HG03060 (cell line): ENCODE measurements around the gene TMC4.
"Not testable (repeated sequence)": the region's sequence is repeated elsewhere in the genome, so short reads cannot be mapped to it uniquely, and the experiment has no call there.

Source experiments
- ATAC-seq: cut with Tn5 transposase; IDR thresholded peaks from one replicate; pipeline ENCODE4 v1.9.1; 2021; ENCODE audit warnings: low read depth, moderate number of reproducible peaks; ENCODE audit not compliant: unreplicated experiment

The TMC4 gene

DNA sequence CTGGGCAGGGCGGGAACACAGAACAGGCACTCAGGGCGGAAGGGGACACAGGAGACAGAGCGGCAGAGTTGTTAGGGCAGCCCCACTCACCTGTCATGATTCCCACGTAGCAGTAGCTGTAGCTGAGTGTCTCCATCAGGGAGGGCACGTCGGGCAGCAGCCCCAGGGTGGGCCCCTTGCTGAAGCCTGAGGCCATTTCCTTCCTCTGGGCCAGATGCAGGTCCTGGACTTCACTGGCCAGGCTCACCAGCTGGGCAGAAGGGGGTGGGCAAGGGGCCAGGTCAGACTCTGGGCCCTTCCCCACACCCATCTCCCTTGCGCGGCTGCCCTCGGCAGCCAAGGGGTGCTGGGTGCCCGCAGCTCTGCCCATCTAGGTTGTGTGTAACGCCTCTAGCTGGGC is 10.5 kb upstream of the TMC4 start:
- ATAC-seq: no peak

DNA sequence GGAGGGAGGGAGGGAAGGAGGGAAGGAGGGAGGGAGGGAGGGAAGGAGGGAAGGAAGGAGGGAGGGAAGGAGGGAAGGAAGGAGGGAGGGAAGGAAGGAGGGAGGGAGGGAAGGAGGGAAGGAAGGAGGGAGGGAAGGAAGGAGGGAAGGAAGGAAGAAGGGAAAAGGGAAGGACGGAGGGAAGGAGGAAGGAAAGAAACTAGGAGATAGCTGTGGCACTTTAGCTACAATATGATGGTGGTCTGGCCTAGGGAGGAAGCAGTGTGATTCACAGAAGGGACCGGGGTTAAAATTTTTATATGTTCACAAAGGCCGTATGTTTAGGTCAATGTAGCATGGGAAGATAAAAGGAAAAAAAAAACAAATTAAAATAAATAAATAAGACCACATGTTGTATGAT is 8.9 kb upstream of the TMC4 start:
- ATAC-seq: not testable (repeated sequence)

DNA sequence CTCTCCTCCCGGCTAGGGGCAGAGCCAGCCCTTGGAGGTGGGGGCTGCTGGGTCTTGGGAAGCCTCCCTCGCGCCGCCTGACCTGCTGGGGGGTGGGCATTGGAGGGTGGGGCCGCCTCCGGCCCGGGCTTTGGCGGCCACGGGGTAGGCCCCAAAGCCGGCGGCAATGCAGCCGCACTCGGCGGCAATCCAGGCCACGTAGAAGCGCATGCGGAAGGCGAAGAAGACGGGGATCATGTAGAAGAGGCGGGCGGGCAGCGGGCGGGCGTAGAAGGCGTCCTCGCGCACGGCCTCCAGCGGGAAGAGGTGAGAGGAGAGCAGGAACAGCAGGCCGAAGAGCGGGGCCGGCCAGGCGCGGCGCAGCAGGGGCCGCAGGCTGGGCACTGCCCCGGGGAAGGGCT is 7.7 kb upstream of the TMC4 start:
- ATAC-seq: no peak

DNA sequence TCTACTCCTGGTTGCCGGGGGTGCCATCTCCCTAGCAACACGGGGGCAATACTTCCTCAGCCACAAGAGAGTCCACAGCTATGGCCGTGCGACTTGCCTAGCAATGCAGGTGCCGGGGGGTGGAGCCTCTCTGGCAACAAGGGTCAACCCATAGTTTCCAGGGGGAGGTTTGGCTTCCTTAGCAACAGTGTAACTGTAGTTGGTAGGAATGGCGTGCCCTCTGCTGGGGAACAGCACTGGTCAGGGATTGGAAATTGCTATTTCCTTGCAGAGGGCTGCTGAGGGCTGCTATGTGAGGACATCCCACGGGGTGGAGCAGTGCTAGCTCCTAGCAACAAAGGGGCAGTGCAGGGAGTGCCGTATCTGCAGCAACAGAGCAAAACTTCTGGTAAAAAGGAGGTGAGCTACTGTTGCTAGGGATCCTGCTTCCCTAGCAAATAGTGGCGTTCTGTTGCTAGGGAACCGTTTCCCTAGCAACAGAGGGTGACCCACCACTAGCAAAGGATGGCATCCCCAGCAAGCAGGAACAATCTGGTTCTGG is 7.0 kb upstream of the TMC4 start:
- ATAC-seq: no peak

DNA sequence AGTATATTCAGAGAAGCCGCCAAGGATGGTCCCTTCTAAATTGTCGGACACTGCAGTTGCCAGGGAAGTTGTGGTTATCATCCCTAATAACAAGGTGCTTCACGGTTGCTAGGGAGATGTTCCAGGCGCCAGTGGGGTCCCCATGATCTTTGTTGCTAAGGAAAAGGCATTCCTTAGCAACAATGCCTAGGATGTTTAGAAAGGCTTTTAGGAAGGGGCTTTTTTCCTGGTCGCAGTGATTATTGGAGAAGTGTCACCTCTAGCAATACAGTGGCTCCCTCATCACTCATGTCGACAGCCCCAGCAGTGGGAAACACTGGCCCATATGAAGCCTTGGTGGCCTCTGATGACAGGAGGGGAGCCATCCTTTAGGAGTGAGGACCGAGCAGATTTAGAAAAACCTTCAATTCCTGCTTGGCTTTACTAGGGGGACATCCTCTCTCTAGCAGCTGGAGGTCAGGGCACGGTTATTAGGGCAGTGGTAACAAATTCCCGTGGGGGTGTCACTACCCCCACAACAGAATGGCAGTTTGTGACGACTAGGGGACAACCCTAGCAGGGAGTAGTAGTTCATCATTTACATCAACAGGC is 6.4 kb upstream of the TMC4 start:
- ATAC-seq: no peak

DNA sequence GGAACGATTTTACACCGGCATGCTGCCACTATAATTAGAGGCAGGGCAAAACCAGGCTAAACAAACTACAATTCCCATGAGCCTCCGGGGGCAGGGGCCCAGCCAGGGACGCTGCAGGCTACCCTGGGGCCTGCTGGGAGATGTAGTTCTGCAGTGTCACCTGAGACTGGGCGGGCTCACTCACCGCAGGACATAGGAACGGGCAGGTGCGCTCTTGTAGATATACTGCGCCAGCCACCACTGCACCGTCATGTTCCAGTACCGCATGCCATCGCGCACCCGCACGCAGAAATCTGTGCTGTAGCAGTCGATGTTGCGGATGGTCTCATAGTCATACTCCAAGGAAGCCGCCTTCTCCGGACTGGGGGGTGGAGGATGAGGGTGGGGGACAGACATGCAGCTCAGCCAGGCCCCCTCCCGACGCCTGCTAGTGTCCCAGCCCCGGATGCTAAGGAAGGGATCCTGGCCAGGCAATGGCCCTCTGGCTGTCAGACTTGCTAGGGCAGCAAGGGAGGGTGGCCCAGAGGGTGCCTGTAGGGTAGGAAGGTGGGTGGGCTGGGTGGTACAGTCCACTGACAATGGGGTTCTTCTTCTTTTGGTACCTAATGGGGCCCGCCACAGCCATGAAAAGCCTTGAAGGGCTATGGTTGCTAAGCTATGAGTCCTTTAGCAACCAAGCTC is 5.8 kb upstream of the TMC4 start:
- no peak for ATAC-seq

DNA sequence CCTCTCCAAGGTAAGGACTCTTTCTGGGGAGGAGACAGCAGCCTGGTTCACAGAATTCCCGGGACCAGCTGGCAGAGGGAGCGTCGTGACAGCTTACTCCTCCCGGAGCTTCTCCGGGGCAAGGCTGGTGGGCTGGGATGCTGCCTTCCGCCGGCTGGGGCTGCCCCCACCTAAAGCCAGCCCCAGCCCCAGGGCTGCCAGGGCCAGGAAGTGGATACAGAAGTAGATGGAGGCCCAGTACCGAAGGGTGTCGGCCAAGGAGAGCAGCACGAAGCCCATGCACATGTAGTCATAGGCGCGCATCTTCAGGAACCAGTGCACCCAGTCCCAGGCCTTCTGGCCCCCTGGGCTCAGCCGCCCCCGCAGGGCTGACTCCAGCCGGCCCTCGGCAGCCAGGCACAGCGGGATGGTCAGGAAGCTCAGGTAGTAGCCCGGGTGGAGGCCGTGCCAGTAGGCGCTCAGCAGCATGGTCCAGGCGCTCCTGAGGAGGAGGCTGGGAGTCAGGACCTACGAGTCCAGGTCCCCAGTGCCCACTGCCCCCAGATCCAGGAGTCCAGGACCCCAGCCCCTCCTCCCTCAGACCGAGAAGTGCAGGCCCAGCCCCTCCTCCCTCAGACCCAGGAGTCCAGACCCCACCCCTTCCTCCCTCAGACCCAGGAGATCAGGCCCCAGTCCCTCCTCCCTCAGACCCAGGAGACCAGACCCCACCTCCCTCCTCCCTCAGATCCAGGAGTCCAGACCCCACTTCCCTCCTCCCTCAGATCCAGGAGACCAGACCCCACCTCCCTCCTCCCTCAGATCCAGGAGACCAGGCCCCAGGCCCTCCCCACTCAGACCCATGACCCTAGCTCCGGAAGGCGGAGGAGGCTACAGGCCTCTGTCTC is 1.2 kb upstream of the TMC4 start:
- ATAC-seq: no peak

DNA sequence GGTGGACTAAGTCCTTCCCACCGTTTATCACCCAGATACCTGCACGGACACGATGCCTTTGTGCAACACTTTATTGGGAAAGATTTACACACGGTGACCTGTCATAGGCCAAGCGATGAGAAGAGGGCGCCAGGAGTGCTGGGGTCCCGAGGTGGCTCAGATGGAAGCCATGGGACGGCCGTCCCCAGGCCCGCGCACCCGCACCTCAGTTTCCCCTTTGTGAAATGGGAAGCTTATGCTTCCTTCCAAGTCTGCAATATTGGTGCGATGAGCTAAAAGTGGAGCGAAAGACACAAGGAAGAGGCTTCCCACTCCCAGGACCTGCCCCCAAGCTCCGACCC is 369 bp upstream of the TMC4 start:
- no peak for ATAC-seq

DNA sequence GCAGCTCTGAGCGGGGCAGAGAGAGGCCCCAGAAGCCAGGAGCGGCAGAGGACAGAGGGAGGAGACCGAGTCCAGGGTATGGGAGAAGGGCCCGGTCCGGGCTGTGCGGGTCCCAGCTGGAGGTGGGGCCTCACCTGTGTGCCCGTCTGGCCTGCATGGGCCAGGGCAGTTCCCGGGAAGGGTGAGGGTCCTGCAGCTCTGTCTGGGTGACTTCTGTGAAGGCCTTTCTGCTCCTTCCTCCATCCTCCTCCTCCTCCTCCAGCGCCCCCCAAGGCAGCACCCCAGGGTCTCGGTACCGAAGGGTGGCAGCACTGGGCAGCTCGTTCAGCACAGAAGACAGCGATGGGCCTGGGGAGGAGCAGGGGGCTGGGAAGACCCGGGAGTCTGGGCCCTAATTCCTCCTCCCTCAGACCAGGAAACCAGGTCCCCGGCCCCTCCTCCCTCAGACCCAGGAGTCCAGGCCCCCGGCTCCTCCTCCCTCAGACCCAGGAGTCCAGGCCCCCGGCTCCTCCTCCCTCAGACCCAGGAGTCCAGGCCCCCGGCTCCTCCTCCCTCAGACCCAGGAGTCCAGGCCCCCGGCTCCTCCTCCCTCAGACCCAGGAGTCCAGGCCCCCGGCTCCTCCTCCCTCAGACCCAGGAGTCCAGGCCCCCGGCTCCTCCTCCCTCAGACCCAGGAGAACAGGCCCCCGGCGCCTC is 1.1 kb downstream of the TMC4 start:
- ATAC-seq: not testable (repeated sequence)

DNA sequence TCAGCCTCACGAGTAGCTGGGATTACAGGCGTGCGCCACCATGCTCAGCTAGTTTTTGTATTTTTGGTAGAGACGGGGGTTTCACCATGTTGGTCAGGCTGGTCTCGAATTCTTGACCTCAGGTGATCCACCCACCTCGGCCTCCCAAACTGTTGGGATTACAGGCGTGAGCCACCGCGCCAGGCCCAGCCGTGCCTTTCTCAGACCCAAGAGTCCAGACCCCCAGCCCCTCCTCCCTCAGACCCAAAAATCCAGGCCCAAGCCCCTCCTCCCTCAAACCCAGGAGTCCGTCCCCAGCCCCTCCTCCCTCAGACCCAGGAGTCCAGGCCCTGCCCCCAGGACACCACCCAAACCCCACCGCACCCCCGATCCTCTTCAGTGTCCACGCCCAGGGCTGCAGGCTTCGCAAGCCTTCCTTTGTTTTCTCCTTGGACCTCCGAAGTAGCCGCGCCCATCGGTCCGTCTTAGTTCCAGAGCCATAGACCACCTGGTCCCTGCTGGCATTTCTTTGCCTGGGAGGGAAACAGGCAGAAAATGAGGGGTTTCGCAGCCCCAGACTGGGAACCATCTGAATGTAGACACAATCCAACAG is 3.7 kb downstream of the TMC4 start:
- no peak for ATAC-seq

DNA sequence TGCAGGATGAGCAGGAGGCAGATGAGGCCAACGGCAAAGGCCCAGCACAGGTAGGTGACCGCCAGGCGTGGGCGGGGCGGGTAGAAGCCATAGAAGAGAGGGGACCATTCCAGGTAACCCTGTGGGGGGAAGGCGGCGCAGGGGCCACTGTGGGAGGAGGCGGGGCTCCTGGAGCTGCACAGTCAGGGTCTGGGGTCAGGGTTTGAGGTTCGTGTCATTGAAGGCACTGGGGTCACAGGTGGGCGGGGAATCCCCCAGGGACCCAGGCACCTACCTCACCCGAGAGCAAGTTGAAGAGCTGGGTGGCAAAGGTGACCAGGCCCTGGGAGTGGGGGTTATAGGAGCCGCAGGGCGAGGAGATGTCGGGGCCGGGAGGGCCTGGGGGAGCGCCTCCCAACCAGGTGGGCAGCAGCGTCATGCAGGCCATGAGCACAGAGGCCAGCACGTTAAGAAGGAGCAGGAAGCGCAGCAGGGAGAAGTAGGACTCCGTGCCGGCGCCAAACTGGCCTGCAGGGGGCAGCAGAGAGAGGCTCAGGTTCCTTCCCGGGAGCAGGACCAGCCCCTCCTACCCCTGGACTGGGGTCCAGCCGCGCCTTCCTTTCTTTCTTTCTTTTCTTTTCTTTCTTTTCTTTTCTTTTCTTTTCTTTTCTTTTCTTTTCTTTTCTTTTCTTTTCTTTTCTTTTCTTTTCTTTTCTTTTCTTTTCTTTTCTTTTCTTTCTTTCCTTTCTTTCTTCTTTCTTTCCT is 4.6 kb downstream of the TMC4 start:
- no peak for ATAC-seq

DNA sequence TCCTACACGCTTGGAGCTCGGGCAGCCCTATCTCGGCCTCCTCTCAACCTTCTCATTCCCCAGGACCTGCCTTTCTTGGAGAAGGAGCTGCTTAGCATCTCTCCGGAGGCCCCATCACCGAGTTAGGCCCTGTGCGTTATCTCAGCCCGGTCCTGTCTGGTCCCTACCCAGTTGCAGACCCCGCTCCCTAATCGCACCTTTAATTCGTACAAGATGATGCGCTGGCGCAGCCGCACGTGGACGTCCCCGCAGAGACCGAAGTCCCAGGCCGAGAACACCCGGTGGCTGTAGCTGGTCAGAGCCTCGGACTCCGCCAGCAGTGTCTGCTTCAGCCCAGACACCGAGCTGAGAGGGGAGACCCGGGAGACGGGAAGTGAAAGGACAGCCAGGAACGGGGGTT is 7.7 kb downstream of the TMC4 start:
- no peak for ATAC-seq

DNA sequence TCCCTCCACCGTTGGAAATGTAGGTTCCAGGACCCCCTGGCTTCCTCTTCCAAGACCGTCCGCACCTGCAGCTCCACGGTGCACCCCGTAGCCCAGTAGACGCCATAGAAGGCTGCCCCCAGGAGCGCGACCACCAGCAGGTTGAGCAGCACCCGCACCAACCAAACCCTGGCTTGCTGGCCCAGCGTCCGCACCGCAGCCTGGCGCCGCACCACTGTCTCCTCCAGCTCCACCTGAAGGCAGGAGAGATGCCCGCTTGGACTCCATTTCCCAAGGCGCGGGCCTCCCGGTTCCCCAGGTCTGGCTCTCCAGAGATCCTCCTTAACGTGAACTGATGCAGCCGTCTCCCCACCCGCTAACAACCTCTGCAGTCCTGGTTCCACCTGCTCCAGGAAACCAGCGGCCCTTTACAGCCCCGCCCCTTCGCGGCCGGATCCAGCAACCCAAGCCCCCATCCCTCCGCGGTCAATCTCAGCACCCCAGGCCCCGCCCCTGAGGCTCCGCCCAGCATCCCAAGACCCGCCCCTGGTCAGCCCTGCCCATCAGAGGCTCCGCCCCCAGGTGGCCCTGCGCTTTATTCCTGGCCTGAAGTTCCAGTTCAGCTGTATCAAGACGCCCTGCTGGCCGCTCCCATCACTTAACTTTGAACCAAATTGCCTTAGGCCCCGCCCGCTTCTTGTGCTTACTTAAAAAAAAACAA is 8.4 kb downstream of the TMC4 start:
- ATAC-seq: no peak

DNA sequence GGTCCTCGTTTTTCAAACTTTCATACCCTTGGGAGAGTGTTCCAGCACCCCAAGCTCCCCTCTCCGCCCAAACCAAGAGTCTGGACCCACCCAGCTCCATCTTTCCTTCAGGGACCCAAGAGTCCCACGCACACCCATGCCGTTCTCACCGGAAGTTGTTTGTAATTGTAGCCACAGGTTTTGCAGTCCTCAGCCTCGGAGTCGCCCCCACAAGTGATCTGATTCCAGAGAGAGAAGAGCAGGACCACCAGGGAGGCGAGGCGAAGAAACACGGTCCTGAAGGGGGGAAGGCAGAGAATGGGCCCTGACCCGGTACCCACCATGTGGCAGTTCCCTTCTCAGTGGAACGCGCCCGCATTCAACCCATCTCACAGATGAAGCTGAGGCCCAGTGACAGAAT is 10.1 kb downstream of the TMC4 start:
- no peak for ATAC-seq

DNA sequence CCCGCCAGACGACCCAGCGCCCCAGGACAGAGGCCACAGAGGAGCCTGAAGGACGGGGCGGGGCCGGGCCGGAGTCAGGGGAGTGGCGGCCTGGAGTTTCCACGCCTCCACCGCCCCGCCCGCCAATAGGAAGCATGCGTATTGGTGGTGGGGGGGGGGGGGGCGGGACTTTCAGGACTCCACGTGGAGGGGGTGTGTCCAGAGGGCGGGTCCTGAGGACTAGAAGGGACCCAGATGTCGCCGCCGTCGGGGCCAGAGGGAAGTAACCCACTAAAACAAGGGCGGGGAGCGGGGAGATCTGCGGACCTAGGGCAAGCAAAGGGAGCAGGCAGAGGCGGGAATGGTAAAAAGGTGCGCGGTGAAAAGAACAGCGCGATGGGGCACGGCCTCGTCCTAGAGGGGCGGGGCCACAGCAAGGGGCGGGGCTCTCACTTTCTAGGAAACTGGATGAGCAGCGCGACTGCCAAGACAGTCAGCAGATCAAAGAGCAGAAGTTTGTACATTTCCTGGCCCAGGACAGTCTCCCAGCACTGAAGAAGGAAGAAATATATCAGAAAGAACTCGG is 10.6 kb downstream of the TMC4 start:
- ATAC-seq: no peak

DNA sequence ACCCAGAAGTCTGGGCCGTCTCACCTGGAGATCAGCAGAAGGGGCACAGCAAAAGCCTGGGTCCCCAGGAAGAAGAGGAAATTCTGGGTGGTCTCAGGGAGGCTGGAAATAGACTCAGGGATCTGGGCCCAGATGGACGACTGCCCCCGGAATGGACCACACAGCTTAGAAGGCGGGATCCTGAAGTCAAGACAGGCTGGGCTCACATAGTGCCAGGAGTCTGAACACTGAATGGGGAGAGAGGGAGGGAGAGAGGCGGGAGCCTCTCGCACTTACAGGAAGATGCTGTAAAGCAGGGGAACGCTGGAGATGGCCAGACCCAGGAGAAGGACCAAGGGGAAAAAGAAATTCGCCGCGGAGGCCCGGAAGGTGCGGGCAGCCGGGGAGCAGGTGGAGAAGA is 12.1 kb downstream of the TMC4 start:
- ATAC-seq: no peak

DNA sequence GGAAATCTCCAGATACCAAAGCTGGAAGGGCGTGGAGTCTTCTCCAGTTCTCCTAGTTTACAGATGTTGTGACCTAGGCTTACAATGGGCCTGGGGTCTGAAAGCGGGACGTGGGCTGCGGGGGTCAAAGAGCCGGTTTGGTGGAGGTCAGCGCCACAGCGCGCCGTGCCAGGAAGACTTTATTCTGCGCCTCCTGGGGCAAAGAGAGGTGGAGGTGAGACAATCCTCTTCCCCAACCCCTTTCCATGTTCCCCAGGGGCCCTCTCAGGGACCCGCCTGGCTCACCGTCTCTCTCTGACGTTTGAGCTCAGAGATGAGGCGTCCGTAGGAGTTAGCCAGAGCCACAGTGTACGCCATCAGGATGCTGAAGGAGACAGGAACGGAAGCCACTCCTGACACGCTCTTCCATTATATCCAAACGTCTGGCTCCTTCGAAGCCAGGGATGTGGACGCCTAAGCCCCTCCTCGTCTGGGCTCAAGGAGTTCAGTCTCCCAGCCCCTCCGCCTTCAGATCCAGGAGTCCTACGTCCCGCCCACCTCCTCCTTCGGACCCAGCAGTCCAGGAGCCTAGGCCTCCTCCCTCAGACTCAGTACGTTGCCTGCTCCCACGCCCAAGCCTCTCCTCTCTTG is 12.7 kb downstream of the TMC4 start:
- ATAC-seq: no peak

DNA sequence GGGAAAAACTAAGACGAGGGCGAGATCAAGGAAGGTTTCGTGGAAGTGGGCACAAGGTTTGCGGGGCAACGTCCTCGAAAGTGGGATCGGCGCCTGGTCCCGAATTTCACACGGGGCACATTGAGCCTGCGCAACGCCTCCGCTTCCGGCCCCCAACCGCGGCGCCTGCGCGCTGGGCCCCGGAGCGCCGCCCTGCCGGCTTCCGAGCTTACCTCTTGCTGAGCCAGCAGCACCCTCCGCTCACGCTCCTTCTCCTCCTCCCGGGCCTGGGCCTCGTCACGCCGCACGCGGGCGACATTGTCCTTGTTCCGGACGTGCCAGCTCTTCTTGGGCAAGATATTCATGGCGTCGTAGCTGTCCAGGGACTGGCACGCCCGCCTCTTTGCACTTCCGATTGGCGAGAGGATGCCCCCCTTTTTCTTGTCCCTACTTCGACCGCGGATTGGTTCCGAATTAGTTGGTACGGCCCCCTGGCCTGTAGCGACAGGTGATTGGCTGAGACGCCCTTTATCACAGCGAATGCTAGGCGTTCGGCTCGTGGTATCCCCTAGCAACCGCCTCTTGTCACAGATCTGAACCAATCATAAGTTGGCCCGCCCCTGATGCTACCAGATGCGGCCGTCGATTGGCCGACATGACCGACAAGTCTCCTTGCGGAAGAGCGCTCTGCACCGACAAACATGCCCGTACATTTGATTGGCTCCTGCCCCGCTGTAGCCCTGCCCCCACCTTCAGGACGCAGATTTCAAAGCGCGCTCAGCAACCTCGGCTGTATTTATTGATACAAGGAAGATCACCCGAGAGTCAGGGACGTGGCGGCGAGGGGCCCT is 13.4 kb downstream of the TMC4 start, which contains the start of gene LENG1:
TSS of gene LENG1 (minus strand) at position 370 of the 830 bp plus-strand sequence. CDS start at position 344, 26 bp downstream.
- ATAC-seq: peak; percentile 84
